ENCODE measurements around the gene PYGM. TPM values are rescaled to one million over a fixed set of nuclear protein-coding genes. Genes with fewer than 3 reads are reported as not detected.

PYGM gene
- total and polyA plus RNA-seq, 2 donors (not counting 3 experiments of a cell fraction or from before 2014, with no cell fraction given): 0.10 to 0.62 TPM

- intact Hi-C loops (cut with micrococcal nuclease): no loop called here
- POLR2A ChIA-PET: no interaction called here
- Histone ChIP-seq H3K4me3 (replicated peaks in 1 of 3; ENCODE audit: insufficient read depth in 1 of 3, low read depth in 1 of 3, low read length in 3 of 3) (no peak overlapping the region), H2AFZ (ENCODE audit: low read depth, low read length) (no peak overlapping the region), H3K27ac (ENCODE audit: insufficient read depth, low read depth, low read length) (no peak overlapping the region), H3K36me3 (ENCODE audit: control insufficient read depth in 2 of 2, extremely low read depth in 1 of 2, insufficient read depth in 2 of 2, low read length in 2 of 2) (no peaks in the 10 kb centered on the region), H3K4me1 (ENCODE audit: control insufficient read depth, extremely low read depth, insufficient read depth, low read length) (no peaks in the 10 kb centered on the region), H4K20me1 (replicated peaks; ENCODE audit: control insufficient read depth, extremely low read depth, insufficient read depth, low read length) (no peaks in the 10 kb centered on the region), H3K9me1 (replicated peaks; ENCODE audit: control insufficient read depth, extremely low read depth, insufficient read depth, low read length) (no peaks in the 10 kb centered on the region), H3K4me2 (ENCODE audit: insufficient read depth, low read length) (no peak overlapping the region), H3K27me3 (ENCODE audit: control insufficient read depth in 2 of 2, insufficient read depth in 2 of 2, low read length in 2 of 2) (peaks cover 51 to 68% of the 10 kb centered on the region in 2 experiments), H3K9ac (replicated peaks; ENCODE audit: extremely low read depth, insufficient read depth, low read length) (no peak overlapping the region), H3K79me2 (ENCODE audit: control insufficient read depth, insufficient read depth, low read length) (no peaks in the 10 kb centered on the region), H3K9me3 (replicated peaks; ENCODE audit: control insufficient read depth, insufficient read depth, low read length) (no peaks in the 10 kb centered on the region)
- CTCF ChIA-PET: interaction anchor here (0.9 to 3.0 kb wide), 4 partner anchors 11 to 26 kb away, joined by 3 to 15 read pairs (median 4); no protein-coding TSS in a partner anchor
- no TSS peak for BruUV-seq (replicated peaks)
- dilution Hi-C loops (cut with MboI; ENCODE audit: extremely low pct_ligation_motif_present, low sequenced_read_pairs): no loop called here
- FAIRE-seq: no peak
- DNase-seq (ENCODE audit: low read depth, low spot score): no peak
- TF ChIP-seq MAX (IDR thresholded peaks at IDR 0.05; ENCODE audit: insufficient read depth, insufficient read length) (no peak), MYC (IDR thresholded peaks at IDR 0.05; ENCODE audit: low read depth, low read length) (no peak), CTCF (IDR thresholded peaks at IDR 0.05; ENCODE audit: extremely low read depth in 1 of 2, insufficient read depth in 1 of 2, low read depth in 1 of 2, low read length in 2 of 2) (no peak), EZH2 (IDR thresholded peaks at IDR 0.05; ENCODE audit: borderline replicate concordance, low read depth, low read length, severe bottlenecking) (peak; percentile 63), GATA2 (IDR thresholded peaks at IDR 0.05; ENCODE audit: insufficient read depth, insufficient read length, low read depth, low read length) (no peak), JUN (IDR thresholded peaks at IDR 0.05; ENCODE audit: borderline replicate concordance, insufficient read depth, insufficient read length, low read depth) (no peak), POLR2AphosphoS5 (IDR thresholded peaks at IDR 0.05; ENCODE audit: insufficient read depth, low read depth, low read length) (no peak)
These were observed 44.7 kb downstream of the PYGM start for GRCh38 chr11:64715110-64715509.

All from endothelial cell of umbilical vein (primary cell).